WTC11 (cell line): ENCODE measurements around the gene KCNK4. TPM values are rescaled to one million over a fixed set of nuclear protein-coding genes. Genes with fewer than 3 reads are reported as not detected.

ENCODE experiments used
- ATAC-seq: fragments of 200-7000 bp; cut with Tn5 transposase; 2 replicates; pipeline ENCODE4 v1.10.0; 2021; ENCODE audit warnings: mild to moderate bottlenecking, moderate library complexity
- CTCF ChIA-PET: fragments of 300-600 bp; sonication (Branson Sonifier 250); formaldehyde crosslinking; loops from one replicate; lab custom pipeline; 2021; ENCODE audit warnings: antibody characterized with exemption; lab: Charles Lee
- POLR2A ChIA-PET: fragments of 350-600 bp; sonication (Branson Sonifier 250); formaldehyde crosslinking; loops from one replicate; lab custom pipeline; 2021; ENCODE audit warnings: antibody characterized with exemption; lab: Charles Lee
- DNase-seq: peaks from one replicate; pipeline ENCODE4 v3.0.0; 2021; ENCODE audit warnings: low spot score
- H3K27ac Mint-ChIP-seq: 2 replicates; pipeline ENCODE4 v1.8.0; 2021; ENCODE audit warnings: mixed read lengths
- H3K27me3 Mint-ChIP-seq: 2 replicates; pipeline ENCODE4 v1.8.0; 2021; ENCODE audit warnings: low read depth, mild to moderate bottlenecking, moderate library complexity, mixed read lengths
- H3K36me3 Mint-ChIP-seq: 2 replicates; pipeline ENCODE4 v1.8.0; 2021; ENCODE audit warnings: mixed read lengths
- H3K4me1 Mint-ChIP-seq: 2 replicates; pipeline ENCODE4 v1.8.0; 2022; ENCODE audit warnings: mixed read lengths
- H3K4me3 Mint-ChIP-seq: 2 replicates; pipeline ENCODE4 v1.8.0; 2021; ENCODE audit warnings: mild to moderate bottlenecking, moderate library complexity, mixed read lengths
- H3K9me3 Mint-ChIP-seq: 2 replicates; pipeline ENCODE4 v1.8.0; 2021; ENCODE audit warnings: mixed read lengths
- ARID4B ChIP-seq: sonication (generic); formaldehyde crosslinking; IDR thresholded peaks from 2 replicates; pipeline ENCODE4 v1.8.0; 2023; ENCODE audit warnings: missing genetic modification reagents, mild to moderate bottlenecking, borderline replicate concordance
- CDX4 ChIP-seq: fragments of 250-450 bp; sonication (Bioruptor Pico); IDR thresholded peaks from 2 replicates; pipeline ENCODE4 v1.9.0; 2021; ENCODE audit warnings: moderate library complexity, mild to moderate bottlenecking, inconsistent platforms, borderline replicate concordance
- E2F1 ChIP-seq: sonication (generic); formaldehyde crosslinking; IDR thresholded peaks from 2 replicates; pipeline ENCODE4 v1.8.0; 2022; ENCODE audit warnings: mild to moderate bottlenecking, missing genetic modification reagents
- E2F5 ChIP-seq: sonication (generic); formaldehyde crosslinking; IDR thresholded peaks from 2 replicates; pipeline ENCODE4 v1.8.1; 2022; ENCODE audit warnings: mild to moderate bottlenecking, moderate library complexity, missing genetic modification reagents
- EMX1 ChIP-seq: fragments of 250-450 bp; sonication (Bioruptor Pico); IDR thresholded peaks from 2 replicates; pipeline ENCODE4 v1.8.0; 2021; ENCODE audit warnings: mild to moderate bottlenecking
- GTF2I ChIP-seq: fragments of 250-450 bp; sonication (Bioruptor Pico); conservative IDR thresholded peaks from 2 replicates; pipeline ENCODE4 v1.4.0; 2021; ENCODE audit warnings: mild to moderate bottlenecking
- IRF2 ChIP-seq: sonication (generic); formaldehyde crosslinking; IDR thresholded peaks from 2 replicates; pipeline ENCODE4 v1.8.0; 2022; ENCODE audit warnings: low read depth, missing genetic modification reagents, borderline replicate concordance
- JUN ChIP-seq: sonication (generic); formaldehyde crosslinking; IDR thresholded peaks from 2 replicates; pipeline ENCODE4 v1.8.0; 2023; ENCODE audit warnings: mild to moderate bottlenecking, missing genetic modification reagents
- PREB ChIP-seq: sonication (generic); formaldehyde crosslinking; IDR thresholded peaks from 2 replicates; pipeline ENCODE4 v1.8.1; 2022; ENCODE audit warnings: mild to moderate bottlenecking, missing genetic modification reagents, moderate library complexity, borderline replicate concordance
- SMAD4 ChIP-seq: sonication (generic); formaldehyde crosslinking; IDR thresholded peaks from 2 replicates; pipeline ENCODE4 v1.8.0; 2022; ENCODE audit warnings: mild to moderate bottlenecking, missing genetic modification reagents
- TCF7 ChIP-seq: sonication (generic); formaldehyde crosslinking; IDR thresholded peaks from 2 replicates; pipeline ENCODE4 v1.8.0; 2022; ENCODE audit warnings: mild to moderate bottlenecking, low read depth, missing genetic modification reagents, moderate library complexity
- TEAD1 ChIP-seq: sonication (generic); formaldehyde crosslinking; IDR thresholded peaks from 2 replicates; pipeline ENCODE4 v1.8.0; 2022; ENCODE audit warnings: mild to moderate bottlenecking, missing genetic modification reagents
- USF1 ChIP-seq: sonication (generic); formaldehyde crosslinking; IDR thresholded peaks from 2 replicates; pipeline ENCODE4 v1.8.0; 2022; ENCODE audit warnings: mild to moderate bottlenecking, missing genetic modification reagents
- ZNF232 ChIP-seq: sonication (generic); formaldehyde crosslinking; IDR thresholded peaks from 2 replicates; pipeline ENCODE4 v1.8.0; 2022; ENCODE audit warnings: mild to moderate bottlenecking, missing genetic modification reagents
- ZNF532 ChIP-seq: fragments of 250-450 bp; sonication (Bioruptor Pico); IDR thresholded peaks from 2 replicates; pipeline ENCODE4 v1.9.0; 2021; ENCODE audit warnings: mild to moderate bottlenecking, borderline replicate concordance
- total RNA-seq: library from RNA; stranded (reverse); gene quantifications from 3 replicates; pipeline ENCODE4 v1.2.3, GENCODE V29; 2021
- TF ChIP-seq, protein P1 (sequence below): sonication (generic); formaldehyde crosslinking; IDR thresholded peaks from 2 replicates; pipeline ENCODE4 v1.8.1; 2023; ENCODE audit warnings: mild to moderate bottlenecking, missing genetic modification reagents
- TF ChIP-seq, protein P2 (sequence below): sonication (generic); formaldehyde crosslinking; IDR thresholded peaks from 2 replicates; pipeline ENCODE4 v1.8.0; 2023; ENCODE audit warnings: mild to moderate bottlenecking, missing genetic modification reagents

KCNK4 gene
- total RNA-seq, 1 experiment from 2014 or later: 0.74 TPM

GRCh38 chr11:64313491-64314145, 22.5 kb downstream of the KCNK4 start:
- CTCF ChIA-PET: interaction anchor here (0.9 to 4.9 kb wide), 4 partner anchors 18 to 42 kb away, joined by 4 to 37 read pairs (median 4); no protein-coding TSS in a partner anchor
- H3K4me3 Mint-ChIP-seq: no peak overlapping the region

More at GRCh38 chr11:64313491-64314145, 22.5 kb downstream of the KCNK4 start:
- H3K4me1 Mint-ChIP-seq: peaks cover 10% of the 10 kb centered on the region
- peaks cover 15% of the 10 kb centered on the region for H3K36me3 Mint-ChIP-seq
- POLR2A ChIA-PET: interaction anchor here (0.5 kb wide), 1 partner anchor 630 kb away, joined by 3 read pairs; no protein-coding TSS in a partner anchor
- ATAC-seq (no peak), DNase-seq (no peak)
- no peaks in the 10 kb centered on the region for H3K27me3 Mint-ChIP-seq
- H3K27ac Mint-ChIP-seq: peak overlapping the region; percentile 91
- no peaks in the 10 kb centered on the region for H3K9me3 Mint-ChIP-seq
- TF ChIP-seq SMAD4 (no peak), JUN (CRISPR knock-in tag) (no peak), CDX4 (CRISPR knock-in tag) (no peak), GTF2I (CRISPR knock-in tag) (no peak), EMX1 (CRISPR knock-in tag) (no peak), TEAD1 (no peak), PREB (no peak), ZNF232 (no peak), IRF2 (CRISPR knock-in tag) (no peak), ARID4B (no peak), E2F1 (CRISPR knock-in tag) (no peak), TCF7 (CRISPR knock-in tag) (no peak), E2F5 (no peak), ZNF532 (CRISPR knock-in tag) (no peak), USF1 (CRISPR knock-in tag) (no peak)
- TF ChIP-seq, protein P1, sequence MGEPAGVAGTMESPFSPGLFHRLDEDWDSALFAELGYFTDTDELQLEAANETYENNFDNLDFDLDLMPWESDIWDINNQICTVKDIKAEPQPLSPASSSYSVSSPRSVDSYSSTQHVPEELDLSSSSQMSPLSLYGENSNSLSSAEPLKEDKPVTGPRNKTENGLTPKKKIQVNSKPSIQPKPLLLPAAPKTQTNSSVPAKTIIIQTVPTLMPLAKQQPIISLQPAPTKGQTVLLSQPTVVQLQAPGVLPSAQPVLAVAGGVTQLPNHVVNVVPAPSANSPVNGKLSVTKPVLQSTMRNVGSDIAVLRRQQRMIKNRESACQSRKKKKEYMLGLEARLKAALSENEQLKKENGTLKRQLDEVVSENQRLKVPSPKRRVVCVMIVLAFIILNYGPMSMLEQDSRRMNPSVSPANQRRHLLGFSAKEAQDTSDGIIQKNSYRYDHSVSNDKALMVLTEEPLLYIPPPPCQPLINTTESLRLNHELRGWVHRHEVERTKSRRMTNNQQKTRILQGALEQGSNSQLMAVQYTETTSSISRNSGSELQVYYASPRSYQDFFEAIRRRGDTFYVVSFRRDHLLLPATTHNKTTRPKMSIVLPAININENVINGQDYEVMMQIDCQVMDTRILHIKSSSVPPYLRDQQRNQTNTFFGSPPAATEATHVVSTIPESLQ (CRISPR knock-in tag): no peak
- TF ChIP-seq, protein P2, sequence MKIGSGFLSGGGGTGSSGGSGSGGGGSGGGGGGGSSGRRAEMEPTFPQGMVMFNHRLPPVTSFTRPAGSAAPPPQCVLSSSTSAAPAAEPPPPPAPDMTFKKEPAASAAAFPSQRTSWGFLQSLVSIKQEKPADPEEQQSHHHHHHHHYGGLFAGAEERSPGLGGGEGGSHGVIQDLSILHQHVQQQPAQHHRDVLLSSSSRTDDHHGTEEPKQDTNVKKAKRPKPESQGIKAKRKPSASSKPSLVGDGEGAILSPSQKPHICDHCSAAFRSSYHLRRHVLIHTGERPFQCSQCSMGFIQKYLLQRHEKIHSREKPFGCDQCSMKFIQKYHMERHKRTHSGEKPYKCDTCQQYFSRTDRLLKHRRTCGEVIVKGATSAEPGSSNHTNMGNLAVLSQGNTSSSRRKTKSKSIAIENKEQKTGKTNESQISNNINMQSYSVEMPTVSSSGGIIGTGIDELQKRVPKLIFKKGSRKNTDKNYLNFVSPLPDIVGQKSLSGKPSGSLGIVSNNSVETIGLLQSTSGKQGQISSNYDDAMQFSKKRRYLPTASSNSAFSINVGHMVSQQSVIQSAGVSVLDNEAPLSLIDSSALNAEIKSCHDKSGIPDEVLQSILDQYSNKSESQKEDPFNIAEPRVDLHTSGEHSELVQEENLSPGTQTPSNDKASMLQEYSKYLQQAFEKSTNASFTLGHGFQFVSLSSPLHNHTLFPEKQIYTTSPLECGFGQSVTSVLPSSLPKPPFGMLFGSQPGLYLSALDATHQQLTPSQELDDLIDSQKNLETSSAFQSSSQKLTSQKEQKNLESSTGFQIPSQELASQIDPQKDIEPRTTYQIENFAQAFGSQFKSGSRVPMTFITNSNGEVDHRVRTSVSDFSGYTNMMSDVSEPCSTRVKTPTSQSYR: no peak
